22Rv1 (cell line): ENCODE results near the gene UBR2.
"Not testable (repeated sequence)": the region's sequence is repeated elsewhere in the genome, so short reads cannot be mapped to it uniquely, and the experiment has no call there.

Source experiments
- H3K27ac ChIP-seq: fragments of 450-650 bp; 2 replicates; pipeline ENCODE4 v1.5.1; 2017
- CTCF ChIP-seq: fragments of 450-650 bp; IDR thresholded peaks from 2 replicates; pipeline ENCODE4 v1.5.1; 2017; ENCODE audit warnings: mild to moderate bottlenecking
- ZFX ChIP-seq: fragments of 450-650 bp; IDR thresholded peaks from 2 replicates; pipeline ENCODE4 v1.6.1; 2017; ENCODE audit warnings: antibody characterized with exemption, borderline replicate concordance

The UBR2 gene

DNA sequence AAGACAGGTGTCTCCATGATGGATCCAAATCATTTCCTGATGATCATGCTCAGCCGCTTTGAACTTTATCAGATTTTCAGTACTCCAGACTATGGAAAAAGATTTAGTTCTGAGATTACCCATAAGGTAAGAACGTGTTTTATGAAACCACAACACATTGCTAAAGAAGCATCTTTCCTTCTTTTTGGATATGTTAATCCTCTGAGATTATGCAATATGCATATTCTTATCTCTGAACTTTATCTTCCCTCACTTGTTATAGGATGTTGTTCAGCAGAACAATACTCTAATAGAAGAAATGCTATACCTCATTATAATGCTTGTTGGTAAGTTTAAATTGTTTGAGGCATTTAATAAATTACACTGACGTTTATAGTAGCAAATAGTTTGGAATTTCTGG lies 80.4 kb downstream of the UBR2 start:
- TF ChIP-seq ZFX (no peak), CTCF (no peak)
- H3K27ac ChIP-seq: no peak overlapping the region

DNA sequence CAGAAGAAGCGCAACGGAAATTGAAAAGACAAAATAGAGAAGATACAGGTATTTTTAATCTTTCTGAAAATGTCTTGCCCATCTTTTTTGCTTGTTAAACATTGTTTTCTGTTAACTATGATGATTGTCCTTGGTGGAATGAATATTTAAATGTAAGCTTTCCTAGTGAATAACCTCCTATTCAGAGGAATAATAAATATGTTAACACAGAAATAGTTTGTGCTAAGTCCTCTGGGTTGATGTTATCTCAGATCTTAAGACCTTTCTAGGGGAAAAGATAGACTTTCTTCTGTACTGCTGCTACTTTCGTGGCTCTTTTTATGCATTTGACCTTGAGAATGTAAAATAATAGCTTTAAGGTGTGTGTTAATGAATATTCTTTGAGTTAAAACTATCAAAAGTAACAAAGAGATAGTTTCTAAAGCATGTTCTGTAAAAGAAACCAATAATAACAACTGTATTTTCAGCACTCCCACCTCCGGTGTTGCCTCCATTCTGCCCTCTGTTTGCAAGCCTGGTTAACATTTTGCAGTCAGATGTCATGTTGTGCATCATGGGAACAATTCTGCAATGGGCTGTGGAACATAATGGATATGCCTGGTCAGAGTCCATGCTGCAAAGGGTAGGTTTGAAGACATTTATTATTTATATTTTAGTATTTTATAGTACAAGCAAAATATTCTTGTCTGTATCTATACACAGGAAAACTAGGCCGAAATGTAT lies 88.4 kb downstream of the UBR2 start:
- TF ChIP-seq CTCF: no peak
- no peak for TF ChIP-seq ZFX
- H3K27ac ChIP-seq: no peak overlapping the region

DNA sequence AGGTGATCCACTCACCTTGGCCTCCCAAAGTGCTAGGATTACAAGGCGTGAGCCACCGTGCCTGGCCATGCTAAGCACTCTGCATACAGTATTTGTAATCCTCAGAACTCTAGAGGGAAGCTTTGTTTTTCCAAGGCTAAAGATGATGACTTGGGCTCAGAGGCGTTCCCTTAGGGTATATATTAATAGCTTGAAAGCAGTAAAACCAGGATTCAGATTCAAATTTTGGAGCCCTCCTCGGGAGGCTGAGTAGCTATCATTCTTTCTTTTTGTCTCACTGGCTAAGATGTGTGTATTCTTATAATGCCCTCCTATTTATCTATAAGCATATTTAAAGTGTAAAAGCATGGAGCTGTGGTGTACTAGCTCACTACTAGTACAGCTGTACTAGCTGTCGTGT lies 90.0 kb downstream of the UBR2 start:
- TF ChIP-seq ZFX (no peak), CTCF (no peak)
- H3K27ac ChIP-seq: no peak overlapping the region

- no peak for TF ChIP-seq ZFX
- no peak for TF ChIP-seq CTCF
- no peak overlapping the region for H3K27ac ChIP-seq
These were observed 96.0 kb downstream of the UBR2 start for GRCh38 chr6:42659806-42660205.

DNA sequence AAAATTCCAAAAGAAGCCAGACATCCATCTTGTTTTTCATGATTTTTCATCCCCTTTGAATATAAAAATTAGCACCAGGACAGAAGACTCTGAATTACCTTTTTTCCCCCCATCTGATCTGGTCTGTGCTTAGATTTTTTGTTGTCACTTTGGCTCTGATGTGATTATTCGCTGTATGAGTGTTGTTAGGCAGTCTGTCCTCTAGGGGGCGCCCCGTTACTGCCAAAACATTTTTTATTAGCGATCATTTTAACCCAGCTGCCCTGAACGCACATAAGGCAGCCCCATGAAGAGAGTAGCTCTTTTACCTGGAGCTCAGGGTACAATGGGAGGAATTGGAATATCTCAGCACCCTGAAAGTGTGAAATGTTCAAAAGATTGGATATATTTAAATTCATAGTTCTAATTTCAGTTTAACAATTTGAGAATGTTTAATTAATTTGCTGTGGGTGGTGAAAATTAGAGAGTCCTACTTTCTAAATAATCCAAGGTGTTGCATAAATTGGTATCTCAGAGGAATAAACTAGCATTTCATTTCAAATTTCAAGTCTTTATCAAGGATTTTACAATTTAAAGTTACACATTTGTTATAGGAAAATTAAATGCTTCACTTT lies 97.8 kb downstream of the UBR2 start:
- no peak overlapping the region for H3K27ac ChIP-seq
- TF ChIP-seq ZFX: no peak
- peak; percentile 96 for TF ChIP-seq CTCF

- TF ChIP-seq CTCF (no peak), ZFX (no peak)
- no peak overlapping the region for H3K27ac ChIP-seq
These were observed 100.9 kb downstream of the UBR2 start for GRCh38 chr6:42664718-42665117.

GRCh38 chr6:42674368-42674767 lies 110.5 kb downstream of the UBR2 start:
- H3K27ac ChIP-seq: not testable (repeated sequence)

- no peak overlapping the region for H3K27ac ChIP-seq
- no peak for TF ChIP-seq ZFX
- no peak for TF ChIP-seq CTCF
These were observed 111.0 kb downstream of the UBR2 start for GRCh38 chr6:42674780-42675179.
